H9 (cell line): Measurements from ENCODE around the gene ADSS2. TPM values are rescaled to one million over a fixed set of nuclear protein-coding genes. Genes with fewer than 3 reads are reported as not detected.

Source experiments
- DNase-seq: peaks from one replicate; pipeline ENCODE4 v3.0.0-alpha.2; 2017
- H2AFZ ChIP-seq: one replicate; pipeline ENCODE4 v1.6.1; 2013; ENCODE audit warnings: mild to moderate bottlenecking, low read length, control low read depth, moderate library complexity
- H2AK5ac ChIP-seq: 2 replicates; pipeline ENCODE4 v1.6.1; 2013; ENCODE audit warnings: low read length, control low read depth, mixed read lengths; ENCODE audit not compliant: insufficient read length
- H2BK120ac ChIP-seq: one replicate; pipeline ENCODE4 v1.6.1; 2013; ENCODE audit warnings: low read depth, mild to moderate bottlenecking, low read length, control low read depth, inconsistent platforms; ENCODE audit not compliant: poor library complexity, severe bottlenecking
- H2BK12ac ChIP-seq: 2 replicates; pipeline ENCODE4 v1.6.1; 2013; ENCODE audit warnings: low read length, control low read depth, mixed read lengths, low read depth; ENCODE audit not compliant: insufficient read length
- H2BK15ac ChIP-seq: 2 replicates; pipeline ENCODE4 v1.6.1; 2013; ENCODE audit warnings: low read depth, low read length, control low read depth
- H2BK20ac ChIP-seq: one replicate; pipeline ENCODE4 v1.6.1; 2013; ENCODE audit warnings: low read depth, mild to moderate bottlenecking, low read length, control low read depth, inconsistent platforms; ENCODE audit not compliant: poor library complexity, severe bottlenecking
- H2BK5ac ChIP-seq: 2 replicates; pipeline ENCODE4 v1.6.1; 2013; ENCODE audit warnings: low read length, control low read depth, mixed read lengths; ENCODE audit not compliant: insufficient read length
- H3K14ac ChIP-seq: 2 replicates; pipeline ENCODE4 v1.6.1; 2013; ENCODE audit warnings: low read length, control low read depth; ENCODE audit not compliant: insufficient read depth
- H3K18ac ChIP-seq: 2 replicates; pipeline ENCODE4 v1.6.1; 2013; ENCODE audit warnings: low read depth, mild to moderate bottlenecking, mixed read lengths, low read length, control low read depth; ENCODE audit not compliant: insufficient read length
- H3K23ac ChIP-seq: 2 replicates; pipeline ENCODE4 v1.6.1; 2013; ENCODE audit warnings: low read length, control low read depth, mixed read lengths, low read depth; ENCODE audit not compliant: insufficient read length
- H3K23me2 ChIP-seq: 2 replicates; pipeline ENCODE4 v1.6.1; 2013; ENCODE audit warnings: low read depth, mild to moderate bottlenecking, mixed read lengths, low read length, control low read depth; ENCODE audit not compliant: insufficient read length, poor library complexity, severe bottlenecking
- H3K27ac ChIP-seq: 2 replicates; pipeline ENCODE4 v1.5.1; 2013; ENCODE audit warnings: low read length, control low read depth, mixed read lengths, low read depth; ENCODE audit not compliant: insufficient read length
- H3K27me3 ChIP-seq: 2 replicates; pipeline ENCODE4 v1.6.1; 2013; ENCODE audit warnings: low read length, control low read depth, inconsistent platforms; ENCODE audit not compliant: insufficient read depth
- H3K4ac ChIP-seq: 2 replicates; pipeline ENCODE4 v1.6.1; 2013; ENCODE audit warnings: low read depth, mild to moderate bottlenecking, control low read depth, inconsistent platforms, low read length, moderate library complexity
- H3K4me1 ChIP-seq: 2 replicates; pipeline ENCODE4 v1.6.1; 2013; ENCODE audit warnings: low read length, control low read depth, inconsistent platforms; ENCODE audit not compliant: insufficient read depth
- H3K4me2 ChIP-seq: 2 replicates; pipeline ENCODE4 v1.6.1; 2013; ENCODE audit warnings: low read length, control low read depth, mixed read lengths; ENCODE audit not compliant: insufficient read length, insufficient read depth
- H3K56ac ChIP-seq: 2 replicates; pipeline ENCODE4 v1.6.1; 2013; ENCODE audit warnings: low read depth, mild to moderate bottlenecking, mixed read lengths, low read length, control low read depth; ENCODE audit not compliant: insufficient read length
- H3K79me1 ChIP-seq: 2 replicates; pipeline ENCODE4 v1.6.1; 2013; ENCODE audit warnings: low read depth, mild to moderate bottlenecking, moderate library complexity, low read length, control low read depth, inconsistent platforms; ENCODE audit not compliant: insufficient read depth, poor library complexity, severe bottlenecking
- H3K79me2 ChIP-seq: 2 replicates; pipeline ENCODE4 v1.6.1; 2013; ENCODE audit warnings: low read length, control low read depth, inconsistent platforms; ENCODE audit not compliant: insufficient read depth
- H3K9ac ChIP-seq: 2 replicates; pipeline ENCODE4 v1.6.1; 2013; ENCODE audit warnings: low read length, control low read depth, mixed read lengths; ENCODE audit not compliant: insufficient read length; ENCODE audit errors: extremely low read depth
- H3K9me3 ChIP-seq: one replicate; pipeline ENCODE4 v1.6.1; 2013; ENCODE audit warnings: low read depth, low read length, inconsistent platforms; ENCODE audit not compliant: control insufficient read depth
- H3T11ph ChIP-seq: one replicate; pipeline ENCODE4 v1.6.1; 2013; ENCODE audit warnings: mild to moderate bottlenecking, low read length, control low read depth, inconsistent platforms
- H4K20me1 ChIP-seq: one replicate; pipeline ENCODE4 v1.6.1; 2013; ENCODE audit not compliant: control insufficient read depth, insufficient read length, insufficient read depth
- H4K5ac ChIP-seq: 2 replicates; pipeline ENCODE4 v1.6.1; 2013; ENCODE audit warnings: low read depth, mild to moderate bottlenecking, mixed read lengths, low read length, control low read depth; ENCODE audit not compliant: insufficient read length
- H4K8ac ChIP-seq: replicated peaks from 2 replicates; pipeline ENCODE4 v1.6.1; 2013; ENCODE audit warnings: low read length, control low read depth, mixed read lengths, low read depth; ENCODE audit not compliant: insufficient read length
- H4K91ac ChIP-seq: 2 replicates; pipeline ENCODE4 v1.6.1; 2013; ENCODE audit warnings: low read depth, mild to moderate bottlenecking, moderate library complexity, mixed read lengths, low read length, control low read depth; ENCODE audit not compliant: insufficient read length
- H3K27ac Mint-ChIP-seq, 3 experiments: 2 replicates in 2 of 3; 3 replicates in 1 of 3; pipeline ENCODE4 v1.8.0; 2020 to 2021; ENCODE audit warnings: mixed read lengths in 3 of 3, mild to moderate bottlenecking in 1 of 3, moderate library complexity in 1 of 3
- H3K27me3 Mint-ChIP-seq: 2 replicates; pipeline ENCODE4 v1.8.0; 2021; ENCODE audit warnings: low read depth, mild to moderate bottlenecking, moderate library complexity, mixed read lengths
- H3K36me3 Mint-ChIP-seq, 3 experiments: 2 replicates in 2 of 3; 3 replicates in 1 of 3; pipeline ENCODE4 v1.8.0; 2020 to 2021; ENCODE audit warnings: low read depth in 3 of 3, mixed read lengths in 3 of 3; ENCODE audit not compliant: insufficient read depth in 1 of 3
- H3K4me1 Mint-ChIP-seq, 2 experiments: 2 replicates each; pipeline ENCODE4 v1.8.0; 2020; ENCODE audit warnings: mixed read lengths in 2 of 2
- H3K4me3 Mint-ChIP-seq, 2 experiments: 2 replicates in 1 of 2; 3 replicates in 1 of 2; pipeline ENCODE4 v1.8.0; 2020 to 2021; ENCODE audit warnings: mild to moderate bottlenecking in 2 of 2, mixed read lengths in 2 of 2, moderate library complexity in 1 of 2
- H3K9me3 Mint-ChIP-seq, 2 experiments: 2 replicates in 1 of 2; 3 replicates in 1 of 2; pipeline ENCODE4 v1.8.0; 2020; ENCODE audit warnings: mild to moderate bottlenecking in 2 of 2, mixed read lengths in 2 of 2, moderate library complexity in 1 of 2
- CTCF ChIP-seq: fragments of 200-600 bp; sonication (generic); conservative IDR thresholded peaks from 3 replicates; pipeline ENCODE4 v1.8.0; 2021; ENCODE audit warnings: antibody characterized with exemption, mild to moderate bottlenecking
- WGBS: extraction: QIAGEN DNeasy Blood & Tissue Kit; methylation state at CpG from one replicate; pipeline ENCODE4 v1.1.7; 2013; ENCODE audit warnings: missing lambda C conversion rate, low lambda C conversion rate, mixed read lengths; ENCODE audit not compliant: insufficient read length; ENCODE audit errors: extremely low coverage; 5-methylcytosine and 5-hydroxymethylcytosine counted together
- total RNA-seq: library from RNA; stranded (reverse); gene quantifications from 2 replicates; pipeline ENCODE4 v1.2.1, GENCODE V29; 2021

The ADSS2 gene
- total RNA-seq, 1 experiment from 2014 or later = 65.4 TPM

GRCh38 chr1:244456586-244456985 lies 4.9 kb upstream of the ADSS2 start:
- H3K4me1 Mint-ChIP-seq = peaks cover 36 to 44% of the 10 kb centered on the region in 2 experiments
- WGBS = no CpG with 5 or more reads among the region's 1 CpG
- no peak for DNase-seq
- H3K4ac ChIP-seq = no peak overlapping the region
- H2BK20ac ChIP-seq = no peak overlapping the region
- no peak overlapping the region for H3K4me3 Mint-ChIP-seq
- no peaks in the 10 kb centered on the region for H3K79me2 ChIP-seq
- no peaks in the 10 kb centered on the region for H3K79me1 ChIP-seq
- no peak overlapping the region for H2BK15ac ChIP-seq
- peak overlapping the region in 1 of 3 experiments; percentile 18; a peak in 1 of 7 replicates for H3K27ac Mint-ChIP-seq
- no peak overlapping the region for H2BK5ac ChIP-seq
- H3K4me1 ChIP-seq = peaks cover 4% of the 10 kb centered on the region; the same call in 1 of the 2 replicates
- no peaks in the 10 kb centered on the region for H3K27me3 Mint-ChIP-seq
- H3K18ac ChIP-seq = no peak overlapping the region
- no peak overlapping the region for H3T11ph ChIP-seq
- no peak overlapping the region for H4K91ac ChIP-seq
- no peak overlapping the region for H2AK5ac ChIP-seq
- no peak overlapping the region for H2BK120ac ChIP-seq
- peaks cover 7 to 15% (median 10%) of the 10 kb centered on the region in 3 experiments; a peak in 4 of 7 replicates for H3K36me3 Mint-ChIP-seq
- no peak overlapping the region for H4K8ac ChIP-seq
- H3K27me3 ChIP-seq = no peaks in the 10 kb centered on the region
- H3K4me2 ChIP-seq = no peak overlapping the region
- H3K9me3 ChIP-seq = no peaks in the 10 kb centered on the region
- peaks cover under 1% of the 10 kb centered on the region for H3K23me2 ChIP-seq
- H2BK12ac ChIP-seq = no peak overlapping the region
- no peak overlapping the region for H3K23ac ChIP-seq
- H3K9me3 Mint-ChIP-seq = peaks cover 9 to 13% of the 10 kb centered on the region in 2 experiments
- H4K5ac ChIP-seq = no peak overlapping the region
- no peak overlapping the region for H3K9ac ChIP-seq
- no peak for TF ChIP-seq CTCF
- H3K27ac ChIP-seq = no peak overlapping the region
- H3K14ac ChIP-seq = no peak overlapping the region
- no peak overlapping the region for H2AFZ ChIP-seq
- no peaks in the 10 kb centered on the region for H4K20me1 ChIP-seq
- H3K56ac ChIP-seq = no peak overlapping the region
